ENCODE results near the gene LCE2D.

Gene LCE2D

DNA sequence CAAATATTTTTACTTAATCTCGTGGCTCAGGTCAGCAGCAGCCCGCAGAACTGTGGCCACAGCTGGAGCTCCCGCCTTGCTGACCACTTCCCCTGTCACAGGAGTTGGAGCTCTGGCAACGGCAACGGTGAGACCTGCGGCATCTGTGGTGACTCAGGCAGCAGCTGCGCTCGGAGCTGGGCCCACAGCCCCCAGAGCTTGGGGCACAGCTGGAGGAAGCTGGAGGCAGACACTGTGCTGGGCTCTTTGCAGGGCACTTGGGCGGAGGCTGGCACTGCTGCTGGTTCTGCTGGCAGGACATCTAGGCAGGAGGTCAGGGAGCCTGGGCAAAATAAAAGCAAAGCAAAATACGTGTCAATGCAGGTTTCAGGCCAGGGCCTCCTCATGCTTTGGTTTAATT, 40.4 kb upstream of the LCE2D start, which contains the start of gene LCE3A:
LCE3A (minus strand) TSS at position 301 of the 400 bp plus-strand sequence; CDS start at position 301, 0 bp downstream.
- Histone ChIP-seq H3K4me1 (ENCODE audit: insufficient read depth, low read length, severe bottlenecking) (no peaks in the 10 kb centered on the region), H3F3A (ENCODE audit: insufficient read depth, low read length) (no peaks in the 10 kb centered on the region), H3K4me2 (ENCODE audit: low read length) (no peak within 1 kb of the TSS), H2AFZ (ENCODE audit: low read length) (no peak within 1 kb of the TSS), H3K36me3 (ENCODE audit: insufficient read depth, low read length) (no peaks in the 10 kb centered on the region), H4K20me1 (ENCODE audit: insufficient read depth, low read length) (no peaks in the 10 kb centered on the region), H3K27ac (ENCODE audit: low read depth, low read length, poor library complexity, severe bottlenecking) (no peak within 1 kb of the TSS), H3K9ac (ENCODE audit: low read length) (no peak within 1 kb of the TSS), H3K9me3 (ENCODE audit: low read length) (no peaks in the 10 kb centered on the region), H3K9me2 (ENCODE audit: low read depth, low read length) (no peaks in the 10 kb centered on the region), H3K27me3 (ENCODE audit: insufficient read depth, low read length) (no peaks in the 10 kb centered on the region), H3K4me3 (ENCODE audit: low read depth, low read length, poor library complexity, severe bottlenecking) (no peak within 1 kb of the TSS), H3K79me2 (ENCODE audit: insufficient read depth, low read length) (no peaks in the 10 kb centered on the region)
- TF ChIP-seq EZH2 (IDR thresholded peaks at IDR 0.05; ENCODE audit: borderline replicate concordance, low read length): no peak
- TF ChIP-seq, protein P1, sequence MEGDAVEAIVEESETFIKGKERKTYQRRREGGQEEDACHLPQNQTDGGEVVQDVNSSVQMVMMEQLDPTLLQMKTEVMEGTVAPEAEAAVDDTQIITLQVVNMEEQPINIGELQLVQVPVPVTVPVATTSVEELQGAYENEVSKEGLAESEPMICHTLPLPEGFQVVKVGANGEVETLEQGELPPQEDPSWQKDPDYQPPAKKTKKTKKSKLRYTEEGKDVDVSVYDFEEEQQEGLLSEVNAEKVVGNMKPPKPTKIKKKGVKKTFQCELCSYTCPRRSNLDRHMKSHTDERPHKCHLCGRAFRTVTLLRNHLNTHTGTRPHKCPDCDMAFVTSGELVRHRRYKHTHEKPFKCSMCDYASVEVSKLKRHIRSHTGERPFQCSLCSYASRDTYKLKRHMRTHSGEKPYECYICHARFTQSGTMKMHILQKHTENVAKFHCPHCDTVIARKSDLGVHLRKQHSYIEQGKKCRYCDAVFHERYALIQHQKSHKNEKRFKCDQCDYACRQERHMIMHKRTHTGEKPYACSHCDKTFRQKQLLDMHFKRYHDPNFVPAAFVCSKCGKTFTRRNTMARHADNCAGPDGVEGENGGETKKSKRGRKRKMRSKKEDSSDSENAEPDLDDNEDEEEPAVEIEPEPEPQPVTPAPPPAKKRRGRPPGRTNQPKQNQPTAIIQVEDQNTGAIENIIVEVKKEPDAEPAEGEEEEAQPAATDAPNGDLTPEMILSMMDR (IDR thresholded peaks at IDR 0.05; ENCODE audit: low read length): no peak

- Histone ChIP-seq H3K4me1 (ENCODE audit: insufficient read depth, low read length, severe bottlenecking) (no peaks in the 10 kb centered on the region), H2AFZ (ENCODE audit: low read length) (no peak overlapping the region), H3K4me3 (ENCODE audit: low read depth, low read length, poor library complexity, severe bottlenecking) (no peak overlapping the region), H3K79me2 (ENCODE audit: insufficient read depth, low read length) (no peaks in the 10 kb centered on the region), H3K27ac (ENCODE audit: low read depth, low read length, poor library complexity, severe bottlenecking) (no peak overlapping the region), H4K20me1 (ENCODE audit: insufficient read depth, low read length) (no peaks in the 10 kb centered on the region), H3K9me3 (ENCODE audit: low read length) (no peaks in the 10 kb centered on the region), H3K9me2 (ENCODE audit: low read depth, low read length) (no peaks in the 10 kb centered on the region), H3K4me2 (ENCODE audit: low read length) (no peak overlapping the region), H3K36me3 (ENCODE audit: insufficient read depth, low read length) (no peaks in the 10 kb centered on the region), H3K27me3 (ENCODE audit: insufficient read depth, low read length) (no peaks in the 10 kb centered on the region), H3F3A (ENCODE audit: insufficient read depth, low read length) (no peaks in the 10 kb centered on the region), H3K9ac (ENCODE audit: low read length) (no peak overlapping the region)
- no peak for TF ChIP-seq EZH2 (IDR thresholded peaks at IDR 0.05; ENCODE audit: borderline replicate concordance, low read length)
- TF ChIP-seq, protein P1 (IDR thresholded peaks at IDR 0.05; ENCODE audit: low read length): peak; percentile 56
Measured at GRCh38 chr1:152623203-152623844, 39.9 kb upstream of the LCE2D start.

- no peak overlapping the region for H3K4me2 ChIP-seq (ENCODE audit: low read length)
- H4K20me1 ChIP-seq (ENCODE audit: insufficient read depth, low read length): no peaks in the 10 kb centered on the region
- no peak overlapping the region for H2AFZ ChIP-seq (ENCODE audit: low read length)
- H3K9me3 ChIP-seq (ENCODE audit: low read length): no peaks in the 10 kb centered on the region
- no peaks in the 10 kb centered on the region for H3K36me3 ChIP-seq (ENCODE audit: insufficient read depth, low read length)
- no peak overlapping the region for H3K9ac ChIP-seq (ENCODE audit: low read length)
- H3F3A ChIP-seq (ENCODE audit: insufficient read depth, low read length): no peaks in the 10 kb centered on the region
- no peaks in the 10 kb centered on the region for H3K9me2 ChIP-seq (ENCODE audit: low read depth, low read length)
- no peaks in the 10 kb centered on the region for H3K27me3 ChIP-seq (ENCODE audit: insufficient read depth, low read length)
- no peak overlapping the region for H3K4me3 ChIP-seq (ENCODE audit: low read depth, low read length, poor library complexity, severe bottlenecking)
- H3K79me2 ChIP-seq (ENCODE audit: insufficient read depth, low read length): no peaks in the 10 kb centered on the region
- no peaks in the 10 kb centered on the region for H3K4me1 ChIP-seq (ENCODE audit: insufficient read depth, low read length, severe bottlenecking)
- no peak overlapping the region for H3K27ac ChIP-seq (ENCODE audit: low read depth, low read length, poor library complexity, severe bottlenecking)
- TF ChIP-seq, protein P1 (IDR thresholded peaks at IDR 0.05; ENCODE audit: low read length): no peak
- no peak for TF ChIP-seq EZH2 (IDR thresholded peaks at IDR 0.05; ENCODE audit: borderline replicate concordance, low read length)
Measured at GRCh38 chr1:152626744-152627143, 36.4 kb upstream of the LCE2D start.

Measured in OCI-LY1 (cell line).